HG03469 (cell line): ENCODE measurements around the gene GOLGA6L25.
"Not testable (repeated sequence)": the region's sequence is repeated elsewhere in the genome, so short reads cannot be mapped to it uniquely, and the experiment has no call there.

Experiments
- ATAC-seq: cut with Tn5 transposase; IDR thresholded peaks from one replicate; pipeline ENCODE4 v1.9.1; 2021; ENCODE audit warnings: mild to moderate bottlenecking, moderate library complexity, moderate number of reproducible peaks; ENCODE audit not compliant: unreplicated experiment

The GOLGA6L25 gene

DNA sequence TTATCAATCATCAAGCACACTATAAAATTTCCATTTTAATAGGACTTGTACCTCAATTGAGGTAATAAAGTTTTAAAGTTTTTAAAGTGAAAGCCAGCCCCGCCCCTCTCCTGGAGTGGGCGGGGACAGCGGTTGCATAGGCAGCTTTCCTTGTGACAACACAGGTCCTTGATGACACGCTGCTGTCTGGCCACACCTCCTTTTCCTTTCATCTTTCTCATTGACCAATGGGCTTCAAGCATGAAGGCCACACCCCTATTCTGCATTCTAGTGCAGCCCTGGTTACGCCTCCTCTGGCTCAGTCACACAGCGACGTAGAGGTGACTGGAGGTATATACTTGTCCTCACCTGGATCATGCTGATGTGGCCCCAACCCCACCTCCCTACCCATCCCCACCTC is at the start of gene GOLGA6L25:
Gene GOLGA6L25, plus strand, starts transcription at position 301 of the 400 bp plus-strand sequence. Its CDS starts 61 bp downstream, at position 362.
- ATAC-seq = not testable (repeated sequence)

DNA sequence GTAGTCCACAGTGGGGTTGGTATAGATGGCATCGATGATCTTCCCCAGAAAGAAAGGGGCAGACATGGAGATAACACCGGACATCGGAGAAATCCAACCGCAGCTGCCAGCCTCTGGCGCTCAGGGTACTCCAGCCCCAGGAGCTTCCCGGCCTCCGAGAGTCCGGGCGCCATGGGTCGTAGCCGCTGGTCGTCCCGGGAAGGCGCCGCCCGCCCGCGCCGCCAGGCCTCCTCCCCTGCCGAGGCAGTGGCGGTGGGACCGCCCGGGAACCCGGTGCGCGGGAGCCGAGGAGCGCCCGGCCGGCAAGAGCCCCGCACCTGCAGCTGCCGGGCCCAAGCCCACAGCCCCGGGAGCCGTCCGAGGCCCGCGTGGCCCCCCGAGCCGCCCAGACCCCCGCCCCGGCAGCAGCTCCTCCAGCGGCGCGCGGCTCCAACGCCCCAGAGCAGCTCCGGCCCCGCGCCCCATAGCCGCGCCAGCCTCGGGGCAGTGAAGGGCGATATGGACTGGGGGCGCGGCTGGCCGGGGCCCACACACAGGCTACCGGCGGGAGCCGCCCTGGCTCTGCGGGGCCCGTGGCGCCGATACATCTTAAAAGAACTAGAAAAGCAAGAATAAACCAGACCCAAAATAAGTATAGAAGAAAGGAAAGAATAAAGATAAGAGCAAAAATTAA is 45.0 kb upstream of the GOLGA6L25 start:
- ATAC-seq = not testable (repeated sequence)

GRCh38 chr15:28514128-28514527 is 39.2 kb upstream of the GOLGA6L25 start:
- not testable (repeated sequence) for ATAC-seq

- not testable (repeated sequence) for ATAC-seq
Observed at GRCh38 chr15:28515208-28515607, 38.2 kb upstream of the GOLGA6L25 start.

DNA sequence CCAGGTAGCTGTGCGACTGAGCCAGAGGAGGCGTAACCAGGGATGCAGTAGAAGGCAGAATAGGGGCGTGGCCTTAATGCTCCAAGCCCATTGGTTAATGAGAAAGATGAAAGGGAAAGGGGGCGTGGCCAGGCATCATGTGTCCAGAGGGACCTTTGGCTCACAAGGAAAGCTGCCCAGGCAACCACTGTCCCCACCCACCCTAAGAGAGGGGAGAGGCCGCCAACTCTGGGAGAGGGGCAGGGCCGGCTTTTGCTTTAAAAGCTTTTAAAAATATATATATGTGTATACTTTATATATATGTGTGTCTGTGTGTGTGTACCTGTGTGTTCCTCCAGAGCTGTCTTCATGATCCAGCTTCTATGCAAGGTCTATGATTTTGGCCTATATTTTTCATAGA is 20.4 kb upstream of the GOLGA6L25 start, which contains the start of gene GOLGA8G:
Gene GOLGA8G, minus strand, starts transcription at position 18 of the 400 bp plus-strand sequence. CDS start 62 bp downstream, outside the sequence.
- ATAC-seq = not testable (repeated sequence)

- ATAC-seq = not testable (repeated sequence)
Observed at GRCh38 chr15:28573351-28573750, 20.0 kb downstream of the GOLGA6L25 start.

- not testable (repeated sequence) for ATAC-seq
Observed at GRCh38 chr15:28588977-28589606, 35.7 kb downstream of the GOLGA6L25 start.

DNA sequence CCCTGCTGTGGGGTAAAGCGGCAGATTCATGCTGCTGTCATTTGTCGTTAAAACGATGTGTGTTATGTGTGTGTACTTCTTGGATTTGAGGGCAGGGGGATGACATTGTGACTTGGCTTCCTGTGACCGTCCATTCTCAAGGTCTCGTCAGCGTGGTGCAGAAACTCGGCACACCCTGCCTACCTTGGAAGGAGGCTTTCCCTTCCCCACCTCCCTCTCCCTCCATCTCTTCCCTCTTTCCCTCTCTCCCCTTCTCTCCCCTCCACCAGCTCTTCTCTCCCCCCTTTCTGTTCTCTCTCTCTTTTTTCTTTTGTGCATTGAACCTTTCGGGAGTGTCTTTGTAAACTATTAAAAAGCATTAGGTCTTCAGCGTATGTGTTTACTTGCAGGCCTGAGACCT is 36.4 kb downstream of the GOLGA6L25 start:
- ATAC-seq = not testable (repeated sequence)

DNA sequence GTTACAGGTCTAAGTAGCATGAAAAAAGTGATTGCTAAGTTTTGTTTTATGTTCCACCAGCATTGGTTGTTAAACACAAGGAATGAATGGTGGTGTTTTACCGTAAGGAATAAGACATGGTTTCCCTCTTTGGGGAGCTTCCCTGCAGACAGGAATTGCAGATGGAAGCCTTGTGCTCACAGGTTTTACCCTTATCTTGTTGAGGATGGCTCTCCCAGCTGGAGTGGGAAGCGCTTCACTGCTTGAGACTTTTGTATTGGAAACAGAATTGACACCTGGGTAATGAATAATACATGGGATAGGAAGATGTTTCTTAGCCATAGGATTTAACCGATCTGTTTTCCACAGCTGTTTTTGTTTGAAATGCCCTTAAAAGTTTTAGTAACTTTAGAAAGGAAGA is 39.0 kb downstream of the GOLGA6L25 start:
- ATAC-seq = not testable (repeated sequence)

DNA sequence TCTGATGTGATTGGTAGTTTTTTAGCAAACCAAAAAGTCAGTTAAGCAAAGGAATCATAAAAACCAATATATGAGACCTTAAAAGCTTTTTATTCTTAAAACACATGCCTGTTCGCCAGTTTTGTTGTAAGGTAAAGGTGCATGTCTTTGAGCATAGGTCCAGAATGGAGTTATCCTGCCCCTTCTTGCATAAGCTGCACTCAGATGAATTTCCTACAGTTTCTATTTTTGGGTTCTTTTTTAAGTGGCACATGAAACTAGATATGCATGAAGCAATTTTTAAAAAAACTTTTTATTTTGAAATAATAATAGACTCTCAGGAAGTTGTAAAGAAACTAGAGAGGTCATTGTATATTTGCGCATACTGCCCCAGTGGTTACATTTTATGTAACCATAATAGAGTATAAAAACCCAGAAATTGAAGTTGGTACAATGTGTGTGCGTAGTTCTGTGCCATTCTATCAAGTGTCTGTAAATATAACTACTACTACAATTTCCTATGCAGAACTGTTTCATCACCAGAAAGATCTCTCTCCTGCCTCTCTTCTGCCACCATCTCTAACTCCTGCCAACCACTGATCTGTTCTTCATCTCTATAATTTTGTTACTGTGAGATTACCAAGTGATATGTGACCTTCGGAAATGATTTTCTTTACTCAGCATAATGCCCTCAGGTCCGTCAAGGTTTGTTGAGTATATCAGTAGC is 40.2 kb downstream of the GOLGA6L25 start:
- not testable (repeated sequence) for ATAC-seq

GRCh38 chr15:28597471-28597870 is 44.1 kb downstream of the GOLGA6L25 start:
- not testable (repeated sequence) for ATAC-seq

DNA sequence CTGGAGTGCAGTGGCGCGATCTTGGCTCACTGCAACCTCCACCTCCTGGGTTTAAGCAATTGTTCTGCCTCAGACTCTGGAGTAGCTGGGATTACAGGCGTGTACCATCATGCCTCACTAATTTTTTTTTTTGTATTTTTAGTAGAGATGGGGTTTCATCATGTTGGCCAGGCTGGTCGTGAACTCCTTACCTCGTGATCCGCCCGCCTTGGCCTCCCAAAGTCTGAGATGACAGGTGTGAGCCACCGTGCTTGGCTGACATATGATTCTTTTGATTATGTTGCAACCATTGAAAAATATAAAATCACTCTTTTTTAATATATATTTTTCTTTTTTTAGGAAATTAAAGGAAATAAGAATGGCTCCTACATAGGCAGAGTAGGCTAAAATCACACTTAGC is 44.8 kb downstream of the GOLGA6L25 start:
- ATAC-seq = not testable (repeated sequence)

GRCh38 chr15:28602152-28602551 is 48.8 kb downstream of the GOLGA6L25 start:
- ATAC-seq = not testable (repeated sequence)
